T47D (cell line): Measurements from ENCODE around the gene HSD17B13.
A peak's percentile ranks its signal among the peaks of the same experiment; 100 is the strongest.
"Not testable (repeated sequence)": the region's sequence is repeated elsewhere in the genome, so short reads cannot be mapped to it uniquely, and the experiment has no call there.

Experiments used
- DNase-seq, 2 experiments: peaks; one replicate each; pipeline versions ENCODE4 v3.0.0 to v3.0.0-alpha.2; 2011 to 2012; ENCODE audit warnings: low read depth in 1 of 2, low spot score in 1 of 2
- JUND ChIP-seq: IDR thresholded peaks from 2 replicates; pipeline ENCODE4 v1.6.1; 2012; ENCODE audit warnings: low read depth
- in situ Hi-C: cut with HindIII; loops from 2 replicates; pipeline ENCODE4 v1.10.0; 2016; ENCODE audit warnings: low sequenced_read_pairs, low pct_unique_long_range_greater_than_20kb

Gene HSD17B13

GRCh38 chr4:87306056-87306455, 16.6 kb downstream of the HSD17B13 start:
- no peak for DNase-seq
- TF ChIP-seq JUND: no peak
- in situ Hi-C loops: no loop called here

GRCh38 chr4:87305562-87305961, 17.1 kb downstream of the HSD17B13 start:
- DNase-seq: no peak
- in situ Hi-C loops: no loop called here
- no peak for TF ChIP-seq JUND

GRCh38 chr4:87304745-87305432, 17.8 kb downstream of the HSD17B13 start:
- no peak for TF ChIP-seq JUND
- DNase-seq: peak in 1 of 2 experiments; percentile 53

GRCh38 chr4:87299898-87300297, 22.8 kb downstream of the HSD17B13 start:
- DNase-seq: no peak
- no peak for TF ChIP-seq JUND
- in situ Hi-C loops: no loop called here

More at GRCh38 chr4:87304745-87305432, 17.8 kb downstream of the HSD17B13 start:
- in situ Hi-C loops: no loop called here

GRCh38 chr4:87298362-87298761, 24.3 kb downstream of the HSD17B13 start:
- no peak for DNase-seq
- in situ Hi-C loops: no loop called here
- no peak for TF ChIP-seq JUND

- DNase-seq, in situ Hi-C loops: not testable (repeated sequence)
Observed at GRCh38 chr4:87294911-87295310, 27.8 kb downstream of the HSD17B13 start.

- DNase-seq, in situ Hi-C loops: not testable (repeated sequence)
Observed at GRCh38 chr4:87293889-87294288, 28.8 kb downstream of the HSD17B13 start.

GRCh38 chr4:87286970-87287369, 35.7 kb downstream of the HSD17B13 start:
- DNase-seq: no peak
- TF ChIP-seq JUND: no peak
- in situ Hi-C loops: no loop called here

- DNase-seq, in situ Hi-C loops: not testable (repeated sequence)
Observed at GRCh38 chr4:87284268-87284667, 38.4 kb downstream of the HSD17B13 start.

- no peak for DNase-seq
- in situ Hi-C loops: no loop called here
- TF ChIP-seq JUND: no peak
Observed at GRCh38 chr4:87283151-87283550, 39.5 kb downstream of the HSD17B13 start.

GRCh38 chr4:87281603-87282002, 41.1 kb downstream of the HSD17B13 start:
- no peak for TF ChIP-seq JUND
- in situ Hi-C loops: no loop called here
- DNase-seq: no peak

- no peak for DNase-seq
- TF ChIP-seq JUND: no peak
- in situ Hi-C loops: no loop called here
Observed at GRCh38 chr4:87278335-87278794, 44.3 kb downstream of the HSD17B13 start.

- DNase-seq: no peak
- no peak for TF ChIP-seq JUND
- in situ Hi-C loops: no loop called here
Observed at GRCh38 chr4:87275311-87275710, 47.4 kb downstream of the HSD17B13 start.

GRCh38 chr4:87274803-87275202, 47.9 kb downstream of the HSD17B13 start:
- in situ Hi-C loops: no loop called here
- no peak for DNase-seq
- TF ChIP-seq JUND: no peak
